GM23248 (cell line): ENCODE results near the gene S100A1.

Source experiments
- EZH2 ChIP-seq: fragments of 200-600 bp; sonication (generic); IDR thresholded peaks from 2 replicates; pipeline ENCODE4 v1.6.1; 2018; ENCODE audit warnings: antibody characterized with exemption, mild to moderate bottlenecking; ENCODE audit not compliant: insufficient read depth, poor library complexity, severe bottlenecking
- EZH2phosphoT487 ChIP-seq: fragments of 200-600 bp; sonication (generic); IDR thresholded peaks from 2 replicates; pipeline ENCODE4 v1.6.1; 2018; ENCODE audit warnings: antibody characterized with exemption, moderate library complexity, mild to moderate bottlenecking, low read depth; ENCODE audit not compliant: insufficient read depth

DNA sequence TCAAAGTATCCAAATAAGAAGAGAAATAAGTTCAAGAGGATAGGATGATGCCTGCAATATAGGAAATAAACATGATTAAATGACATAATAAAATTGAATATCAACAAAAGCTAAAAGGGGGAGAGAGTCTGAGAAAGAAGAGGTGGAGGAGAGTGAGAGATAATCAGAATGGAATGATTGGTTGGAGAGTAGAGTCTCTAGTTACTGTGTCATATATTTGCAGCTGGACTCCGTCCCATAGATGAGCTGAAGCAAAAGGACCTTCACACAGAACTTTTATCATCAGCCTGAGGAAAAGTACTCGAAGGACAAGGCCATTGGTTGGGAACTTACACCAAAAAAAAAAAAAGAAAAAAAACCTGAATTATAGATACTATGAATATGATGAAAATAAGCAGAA, 39.8 kb upstream of the S100A1 start:
- no peak for TF ChIP-seq EZH2
- no peak for TF ChIP-seq EZH2phosphoT487
